Measurements from ENCODE around the gene STIMATE.

Gene STIMATE

DNA sequence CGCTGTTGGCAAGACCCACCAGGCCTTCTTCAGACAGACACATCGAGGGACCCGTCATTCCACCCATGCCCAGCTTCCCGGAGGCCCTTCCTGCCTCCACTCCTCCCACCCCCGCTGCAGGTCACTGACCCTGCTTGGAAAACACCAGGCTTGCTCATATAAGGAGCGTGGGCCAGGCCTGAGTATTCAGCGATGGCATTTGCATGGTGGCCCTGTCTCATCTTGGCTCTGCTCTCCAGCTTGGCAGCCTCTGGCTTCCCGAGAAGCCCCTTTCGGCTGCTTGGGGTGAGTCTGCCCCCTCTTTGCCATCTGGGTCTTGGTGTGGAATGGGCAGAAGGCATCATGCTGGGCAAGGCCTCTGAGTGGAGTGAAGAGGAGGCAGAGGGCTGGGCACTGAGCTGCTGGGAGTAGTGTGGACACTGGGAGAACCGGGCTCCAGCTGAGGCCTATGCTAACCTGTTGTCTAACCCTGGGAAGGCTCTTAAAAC, 102.7 kb downstream of the STIMATE start, which contains the start of gene ITIH3:
TSS of gene ITIH3 (plus strand) at position 185 of the 488 bp plus-strand sequence. CDS start at position 193, 8 bp downstream.
- H3K9me3 ChIP-seq (ENCODE audit: control insufficient read depth, low read length) = no peaks in the 10 kb centered on the region
- H2AFZ ChIP-seq = no peak within 1 kb of the TSS
- H3K79me2 ChIP-seq = no peaks in the 10 kb centered on the region
- H3K27me3 ChIP-seq (ENCODE audit: control insufficient read depth, insufficient read depth, low read length) = no peaks in the 10 kb centered on the region
- H3K4me3 ChIP-seq (ENCODE audit: low read depth, low read length) = no peak within 1 kb of the TSS
- no peak within 1 kb of the TSS for H3K4me2 ChIP-seq (ENCODE audit: low read length)
- H3K27ac ChIP-seq = no peak within 1 kb of the TSS
- H3K4me1 ChIP-seq = no peaks in the 10 kb centered on the region
- TF ChIP-seq CTCF (IDR thresholded peaks at IDR 0.05) = no peak
- no peak within 1 kb of the TSS for H3K9ac ChIP-seq
- H3K36me3 ChIP-seq (ENCODE audit: control insufficient read depth, insufficient read depth, low read length) = no peaks in the 10 kb centered on the region

- H3K4me1 ChIP-seq = no peaks in the 10 kb centered on the region
- H3K9ac ChIP-seq = no peak overlapping the region
- no peaks in the 10 kb centered on the region for H3K36me3 ChIP-seq (ENCODE audit: control insufficient read depth, insufficient read depth, low read length)
- no peak overlapping the region for H3K27ac ChIP-seq
- no peaks in the 10 kb centered on the region for H3K79me2 ChIP-seq
- no peaks in the 10 kb centered on the region for H3K9me3 ChIP-seq (ENCODE audit: control insufficient read depth, low read length)
- H3K4me2 ChIP-seq (ENCODE audit: low read length) = no peak overlapping the region
- H3K27me3 ChIP-seq (ENCODE audit: control insufficient read depth, insufficient read depth, low read length) = no peaks in the 10 kb centered on the region
- no peak overlapping the region for H3K4me3 ChIP-seq (ENCODE audit: low read depth, low read length)
- no peak for TF ChIP-seq CTCF (IDR thresholded peaks at IDR 0.05)
- H2AFZ ChIP-seq = no peak overlapping the region
These were observed 103.4 kb downstream of the STIMATE start for GRCh38 chr3:52793702-52794611.

DNA sequence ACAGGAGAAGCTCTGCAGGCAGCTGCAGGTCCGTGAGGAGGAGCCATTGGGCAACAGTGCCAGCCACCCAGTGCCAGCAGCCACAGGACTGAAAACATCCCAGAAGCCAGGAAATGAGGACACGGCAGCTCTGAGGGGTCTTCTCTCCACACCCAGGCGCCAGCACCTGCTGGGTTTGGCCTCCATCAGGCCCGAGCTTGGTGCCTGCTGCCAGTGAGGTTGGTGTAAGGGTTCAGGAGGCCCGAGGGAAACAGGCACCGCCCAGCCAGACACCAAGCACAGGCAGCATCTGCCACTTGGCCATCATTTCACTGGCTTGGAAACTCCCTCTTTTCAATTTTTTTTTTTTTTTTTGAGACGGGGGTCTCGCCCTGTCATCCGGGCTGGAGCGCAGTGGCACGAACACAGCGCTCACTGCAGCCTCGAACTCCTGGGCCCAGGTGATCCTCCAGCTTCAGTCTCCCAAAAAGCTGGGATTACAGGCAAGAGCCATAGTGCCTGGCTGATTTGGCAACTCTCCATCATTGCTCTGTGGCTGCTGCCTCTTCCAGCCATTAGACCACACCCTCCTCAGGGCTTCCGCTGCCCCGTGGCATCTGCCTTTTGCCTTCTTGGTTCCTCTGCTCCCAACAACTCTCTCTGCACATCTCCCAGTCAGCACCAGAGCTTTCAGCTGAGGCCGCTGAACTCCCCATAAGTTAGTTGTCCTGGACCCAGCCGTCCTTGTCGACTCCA, 104.2 kb downstream of the STIMATE start:
- no peak overlapping the region for H3K4me2 ChIP-seq (ENCODE audit: low read length)
- no peaks in the 10 kb centered on the region for H3K36me3 ChIP-seq (ENCODE audit: control insufficient read depth, insufficient read depth, low read length)
- H3K27me3 ChIP-seq (ENCODE audit: control insufficient read depth, insufficient read depth, low read length) = no peaks in the 10 kb centered on the region
- H3K27ac ChIP-seq = no peak overlapping the region
- H3K9me3 ChIP-seq (ENCODE audit: control insufficient read depth, low read length) = no peaks in the 10 kb centered on the region
- H3K9ac ChIP-seq = no peak overlapping the region
- H3K4me3 ChIP-seq (ENCODE audit: low read depth, low read length) = no peak overlapping the region
- no peaks in the 10 kb centered on the region for H3K79me2 ChIP-seq
- H2AFZ ChIP-seq = no peak overlapping the region
- no peak for TF ChIP-seq CTCF (IDR thresholded peaks at IDR 0.05)
- H3K4me1 ChIP-seq = no peaks in the 10 kb centered on the region

GRCh38 chr3:52792413-52792812, 104.9 kb downstream of the STIMATE start:
- no peak for TF ChIP-seq CTCF (IDR thresholded peaks at IDR 0.05)
- Histone ChIP-seq H2AFZ (no peak overlapping the region), H3K9ac (no peak overlapping the region), H3K79me2 (no peaks in the 10 kb centered on the region), H3K36me3 (ENCODE audit: control insufficient read depth, insufficient read depth, low read length) (no peaks in the 10 kb centered on the region), H3K27me3 (ENCODE audit: control insufficient read depth, insufficient read depth, low read length) (no peaks in the 10 kb centered on the region), H3K27ac (no peak overlapping the region), H3K9me3 (ENCODE audit: control insufficient read depth, low read length) (no peaks in the 10 kb centered on the region), H3K4me3 (ENCODE audit: low read depth, low read length) (no peak overlapping the region), H3K4me2 (ENCODE audit: low read length) (no peak overlapping the region), H3K4me1 (no peaks in the 10 kb centered on the region)

Measured in parathyroid adenoma (tissue), 2 donors.